GM12801 (cell line): Measurements from ENCODE around the gene FBXO31.

Source experiments
- TF ChIP-seq, protein P1 (sequence below): IDR thresholded peaks from one replicate; pipeline ENCODE4 v1.5.1; 2011; ENCODE audit warnings: control low read depth; ENCODE audit not compliant: insufficient read length; ENCODE audit errors: extremely low read depth

Gene FBXO31, protein sequence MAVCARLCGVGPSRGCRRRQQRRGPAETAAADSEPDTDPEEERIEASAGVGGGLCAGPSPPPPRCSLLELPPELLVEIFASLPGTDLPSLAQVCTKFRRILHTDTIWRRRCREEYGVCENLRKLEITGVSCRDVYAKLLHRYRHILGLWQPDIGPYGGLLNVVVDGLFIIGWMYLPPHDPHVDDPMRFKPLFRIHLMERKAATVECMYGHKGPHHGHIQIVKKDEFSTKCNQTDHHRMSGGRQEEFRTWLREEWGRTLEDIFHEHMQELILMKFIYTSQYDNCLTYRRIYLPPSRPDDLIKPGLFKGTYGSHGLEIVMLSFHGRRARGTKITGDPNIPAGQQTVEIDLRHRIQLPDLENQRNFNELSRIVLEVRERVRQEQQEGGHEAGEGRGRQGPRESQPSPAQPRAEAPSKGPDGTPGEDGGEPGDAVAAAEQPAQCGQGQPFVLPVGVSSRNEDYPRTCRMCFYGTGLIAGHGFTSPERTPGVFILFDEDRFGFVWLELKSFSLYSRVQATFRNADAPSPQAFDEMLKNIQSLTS

DNA sequence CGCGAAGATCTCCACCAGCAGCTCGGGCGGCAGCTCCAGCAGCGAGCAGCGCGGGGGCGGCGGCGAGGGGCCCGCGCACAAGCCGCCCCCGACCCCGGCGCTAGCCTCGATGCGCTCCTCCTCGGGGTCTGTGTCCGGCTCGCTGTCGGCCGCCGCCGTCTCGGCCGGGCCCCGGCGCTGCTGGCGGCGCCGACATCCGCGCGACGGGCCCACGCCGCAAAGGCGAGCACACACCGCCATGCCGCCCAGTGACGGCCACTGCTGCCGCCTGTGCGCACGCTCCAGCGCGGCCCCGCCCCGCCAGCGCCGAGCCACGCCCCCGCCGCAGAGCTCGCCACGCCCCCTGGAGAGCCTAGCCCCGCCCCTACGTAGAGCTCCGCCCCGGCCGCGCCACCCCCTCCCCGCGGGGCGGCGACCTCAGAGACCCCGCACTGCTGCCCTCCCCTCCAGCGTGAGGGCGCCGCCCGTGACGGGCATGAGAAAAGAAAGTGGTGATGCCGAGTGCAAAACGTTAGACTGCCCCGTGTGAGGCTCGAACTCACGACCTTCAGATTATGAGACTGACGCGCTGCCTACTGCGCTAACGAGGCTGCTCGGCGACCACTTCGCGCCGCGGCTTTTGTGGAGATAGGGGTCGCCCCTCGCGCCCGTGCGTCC lies at the start of gene FBXO31:
FBXO31 (minus strand) TSS at position 272 of the 657 bp plus-strand sequence; CDS start at position 240, 32 bp downstream.
- TF ChIP-seq, protein P1, sequence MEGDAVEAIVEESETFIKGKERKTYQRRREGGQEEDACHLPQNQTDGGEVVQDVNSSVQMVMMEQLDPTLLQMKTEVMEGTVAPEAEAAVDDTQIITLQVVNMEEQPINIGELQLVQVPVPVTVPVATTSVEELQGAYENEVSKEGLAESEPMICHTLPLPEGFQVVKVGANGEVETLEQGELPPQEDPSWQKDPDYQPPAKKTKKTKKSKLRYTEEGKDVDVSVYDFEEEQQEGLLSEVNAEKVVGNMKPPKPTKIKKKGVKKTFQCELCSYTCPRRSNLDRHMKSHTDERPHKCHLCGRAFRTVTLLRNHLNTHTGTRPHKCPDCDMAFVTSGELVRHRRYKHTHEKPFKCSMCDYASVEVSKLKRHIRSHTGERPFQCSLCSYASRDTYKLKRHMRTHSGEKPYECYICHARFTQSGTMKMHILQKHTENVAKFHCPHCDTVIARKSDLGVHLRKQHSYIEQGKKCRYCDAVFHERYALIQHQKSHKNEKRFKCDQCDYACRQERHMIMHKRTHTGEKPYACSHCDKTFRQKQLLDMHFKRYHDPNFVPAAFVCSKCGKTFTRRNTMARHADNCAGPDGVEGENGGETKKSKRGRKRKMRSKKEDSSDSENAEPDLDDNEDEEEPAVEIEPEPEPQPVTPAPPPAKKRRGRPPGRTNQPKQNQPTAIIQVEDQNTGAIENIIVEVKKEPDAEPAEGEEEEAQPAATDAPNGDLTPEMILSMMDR = no peak

DNA sequence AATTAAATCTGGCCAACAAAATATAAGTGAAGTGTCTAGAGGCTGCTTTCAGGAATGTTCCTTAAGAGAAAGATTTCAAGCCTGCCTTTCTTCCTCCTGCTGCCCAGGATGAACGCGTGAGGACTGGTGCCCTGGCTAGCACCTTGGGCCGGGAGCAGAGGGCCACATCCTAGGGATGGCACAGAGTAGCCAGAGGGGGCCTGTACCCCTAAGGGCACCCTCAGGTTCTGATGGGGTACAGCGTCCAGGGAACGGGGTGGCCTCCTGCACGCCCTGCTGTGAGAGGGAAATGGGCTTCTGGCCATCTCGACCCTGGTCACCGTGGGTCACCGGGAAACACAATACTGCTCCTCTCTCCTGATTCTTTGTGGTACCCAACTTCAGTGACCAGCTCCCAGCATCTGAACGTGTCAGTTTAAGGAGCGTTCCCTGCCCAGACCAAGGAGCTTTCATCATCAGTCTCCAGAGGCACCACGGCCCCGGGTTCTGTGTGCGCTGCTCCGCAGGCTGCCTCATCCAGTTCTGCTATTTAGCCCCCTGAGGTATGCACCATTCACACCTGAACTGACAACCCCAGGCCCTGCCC lies 48.8 kb upstream of the FBXO31 start:
- TF ChIP-seq, protein P1 = no peak

DNA sequence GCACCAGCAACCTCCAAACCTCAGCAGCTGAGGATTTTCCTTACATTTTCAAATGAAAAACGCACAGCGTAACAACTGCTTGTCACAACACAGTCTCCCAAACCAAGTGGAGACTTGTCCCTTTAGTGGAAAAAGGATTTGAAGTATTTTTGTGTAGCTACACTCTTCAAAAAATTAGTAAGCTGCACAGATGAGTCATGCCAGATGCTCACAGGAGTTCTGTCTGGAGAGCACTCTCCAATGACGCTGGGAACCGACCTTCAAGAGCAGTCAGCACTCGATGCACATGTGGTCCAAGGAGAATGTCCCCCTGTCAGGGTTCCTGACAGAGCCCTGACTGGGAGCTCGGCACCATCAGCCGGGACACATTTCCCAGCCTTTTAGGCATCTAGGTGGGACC lies 48.4 kb upstream of the FBXO31 start:
- TF ChIP-seq, protein P1 = no peak

DNA sequence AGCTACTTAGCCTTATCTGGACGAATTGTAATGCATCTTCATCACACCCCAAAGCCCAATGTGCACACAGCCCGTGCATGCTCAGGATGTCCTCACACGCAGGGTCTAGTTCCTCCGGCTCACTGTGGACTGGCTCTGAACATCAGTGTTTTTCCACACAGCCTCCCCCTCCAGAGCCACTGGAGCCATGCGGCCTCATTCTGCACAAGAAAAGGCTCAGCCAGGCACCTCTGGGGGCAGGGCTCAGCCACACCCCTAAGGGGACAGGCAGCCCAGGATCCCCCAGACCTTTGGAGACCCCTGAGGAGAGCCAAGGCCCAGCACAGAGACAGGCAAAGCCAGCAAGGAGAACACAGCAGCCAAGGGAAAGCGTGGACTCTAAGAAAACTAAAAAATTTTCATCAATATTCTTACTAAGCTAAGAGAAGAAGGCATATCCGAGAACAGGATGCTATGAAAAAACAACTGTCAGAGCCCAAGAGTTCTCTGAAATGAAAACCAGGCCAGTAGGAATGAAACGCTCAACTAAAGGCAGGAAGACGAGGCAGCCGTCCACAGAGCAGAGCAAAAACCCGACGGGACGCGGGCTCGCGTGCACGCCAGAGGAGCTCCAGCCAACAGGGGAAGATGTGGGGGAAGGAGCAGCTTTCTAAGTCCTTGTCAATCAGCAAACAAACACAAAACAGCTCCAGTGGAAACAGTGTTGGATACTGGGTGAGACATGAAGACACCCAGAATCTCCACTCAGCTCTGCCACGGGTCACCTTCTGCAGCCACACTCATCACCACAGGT lies 43.0 kb upstream of the FBXO31 start:
- TF ChIP-seq, protein P1 = no peak

DNA sequence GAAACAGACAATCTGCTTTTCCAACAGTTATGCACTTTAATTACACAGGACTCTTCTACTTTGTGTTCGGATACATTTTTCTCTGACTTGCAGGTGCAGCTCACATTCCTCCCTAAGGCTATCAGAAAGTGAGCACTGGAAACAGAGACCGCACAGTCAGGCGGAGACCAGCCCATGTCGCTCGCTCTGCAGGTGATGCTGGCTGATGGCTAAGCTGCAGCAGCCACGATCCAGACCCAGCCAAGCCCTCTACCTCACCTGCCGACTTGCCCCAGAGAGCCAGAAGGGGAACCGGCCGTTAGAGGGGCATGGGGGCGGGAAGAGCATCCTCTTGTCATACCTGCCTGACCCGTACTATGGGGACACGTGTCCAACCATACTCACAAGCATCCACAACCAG lies 42.4 kb upstream of the FBXO31 start:
- TF ChIP-seq, protein P1 = no peak

DNA sequence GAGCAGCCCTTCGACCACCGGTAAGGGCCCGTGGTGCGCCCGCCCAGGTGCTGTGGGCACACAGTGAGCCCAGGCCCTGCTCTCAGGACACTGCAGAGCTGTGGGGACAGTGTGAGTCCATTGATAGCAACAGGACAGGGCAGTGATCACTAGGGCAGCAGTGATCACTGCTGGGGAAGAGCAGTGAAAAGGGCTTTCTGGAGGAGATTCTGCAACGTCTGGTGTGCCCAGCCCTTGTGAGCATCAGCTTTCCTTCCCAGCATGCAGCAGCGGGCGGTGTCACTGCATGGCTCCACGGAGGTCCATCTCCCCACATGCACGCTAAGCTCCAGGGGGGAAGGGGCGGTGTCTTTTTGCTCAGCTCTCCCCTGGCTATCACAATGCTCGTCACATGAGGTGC lies 40.7 kb upstream of the FBXO31 start:
- TF ChIP-seq, protein P1 = no peak

DNA sequence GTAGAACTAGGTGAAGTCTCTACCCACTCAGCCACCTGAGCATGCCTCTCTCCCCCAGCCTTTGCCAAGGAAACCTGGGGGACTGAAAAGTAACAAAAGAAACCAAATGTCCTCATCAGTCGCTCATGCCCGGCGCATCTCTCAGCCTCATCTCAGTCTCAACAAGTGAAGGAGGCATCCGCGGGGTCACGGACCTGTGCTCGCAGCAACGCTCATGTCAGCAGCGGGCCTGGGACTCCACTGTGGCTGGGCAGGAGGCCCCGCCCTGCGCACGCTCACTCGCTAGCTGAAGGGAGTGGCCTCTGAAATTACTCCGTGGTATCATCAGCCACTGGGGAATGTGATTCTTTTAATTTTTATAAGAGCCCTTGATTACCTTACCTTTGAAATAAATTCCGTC lies 39.9 kb upstream of the FBXO31 start:
- TF ChIP-seq, protein P1 = no peak
